Measurements from ENCODE around the gene DNASE1L3. TPM values are rescaled to one million over a fixed set of nuclear protein-coding genes. Genes with fewer than 3 reads are reported as not detected.
"Not testable (repeated sequence)": the region's sequence is repeated elsewhere in the genome, so short reads cannot be mapped to it uniquely, and the experiment has no call there.

The DNASE1L3 gene
- polyA plus RNA-seq, 1 donor: 56.2 TPM

GRCh38 chr3:58249358-58250092, 38.8 kb upstream of the DNASE1L3 start:
- Histone ChIP-seq H3K36me3 (ENCODE audit: control insufficient read depth, insufficient read depth, low read length) (peaks cover 2% of the 10 kb centered on the region), H3K4me1 (ENCODE audit: control insufficient read depth, insufficient read depth, low read length) (peaks cover 28% of the 10 kb centered on the region), H3K27me3 (ENCODE audit: control insufficient read depth, insufficient read depth, low read length) (no peaks in the 10 kb centered on the region), H3K9me3 (ENCODE audit: control insufficient read depth, low read depth, low read length) (no peaks in the 10 kb centered on the region), H3K27ac (ENCODE audit: low read length) (peak overlapping the region; percentile 69), H3K4me3 (ENCODE audit: low read length) (peak overlapping the region; percentile 44)
- 0% methylated on average over 2 of the region's 7 CpGs for WGBS (ENCODE audit: insufficient coverage, low lambda C conversion rate)
- peak; percentile 86 to 91 for DNase-seq

- Histone ChIP-seq H3K9me3 (ENCODE audit: control insufficient read depth, low read depth, low read length) (no peaks in the 10 kb centered on the region), H3K4me1 (ENCODE audit: control insufficient read depth, insufficient read depth, low read length) (peaks cover 28% of the 10 kb centered on the region), H3K4me3 (ENCODE audit: low read length) (no peak overlapping the region), H3K27ac (ENCODE audit: low read length) (peak overlapping the region; percentile 60), H3K36me3 (ENCODE audit: control insufficient read depth, insufficient read depth, low read length) (no peaks in the 10 kb centered on the region), H3K27me3 (ENCODE audit: control insufficient read depth, insufficient read depth, low read length) (no peaks in the 10 kb centered on the region)
- peak; percentile 54 to 70 for DNase-seq
- WGBS (ENCODE audit: insufficient coverage, low lambda C conversion rate): no CpG with 5 or more reads among the region's 8 CpGs
Measured at GRCh38 chr3:58246148-58247047, 35.6 kb upstream of the DNASE1L3 start.

GRCh38 chr3:58243976-58244585, 33.3 kb upstream of the DNASE1L3 start:
- H3K27me3 ChIP-seq (ENCODE audit: control insufficient read depth, insufficient read depth, low read length): no peaks in the 10 kb centered on the region
- H3K27ac ChIP-seq (ENCODE audit: low read length): no peak overlapping the region
- H3K36me3 ChIP-seq (ENCODE audit: control insufficient read depth, insufficient read depth, low read length): no peaks in the 10 kb centered on the region
- no CpG with 5 or more reads among the region's 6 CpGs for WGBS (ENCODE audit: insufficient coverage, low lambda C conversion rate)
- H3K4me1 ChIP-seq (ENCODE audit: control insufficient read depth, insufficient read depth, low read length): peaks cover 23% of the 10 kb centered on the region
- H3K4me3 ChIP-seq (ENCODE audit: low read length): no peak overlapping the region
- H3K9me3 ChIP-seq (ENCODE audit: control insufficient read depth, low read depth, low read length): no peaks in the 10 kb centered on the region
- DNase-seq: no peak

DNA sequence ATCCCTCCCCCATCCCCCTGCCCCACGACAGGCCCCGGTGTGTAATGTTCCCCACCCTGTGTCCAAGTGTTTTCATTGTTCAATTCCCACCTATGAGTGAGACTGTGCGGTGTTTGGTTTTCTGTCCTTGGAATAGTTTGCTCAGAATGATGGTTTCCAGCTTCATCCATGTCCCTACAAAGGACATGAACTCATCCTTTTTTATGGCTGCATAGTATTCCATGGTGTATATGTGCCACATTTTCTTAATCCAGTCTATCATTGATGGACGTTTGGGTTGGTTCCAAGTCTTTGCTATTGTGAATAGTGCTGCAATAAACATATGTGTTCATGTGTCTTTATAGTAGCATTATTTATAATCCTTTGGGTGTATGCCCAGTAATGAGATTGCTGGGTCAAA, 32.1 kb upstream of the DNASE1L3 start:
- H3K4me3 ChIP-seq (ENCODE audit: low read length); H3K27me3 ChIP-seq (ENCODE audit: control insufficient read depth, insufficient read depth, low read length); H3K9me3 ChIP-seq (ENCODE audit: control insufficient read depth, low read depth, low read length); H3K27ac ChIP-seq (ENCODE audit: low read length); DNase-seq; H3K36me3 ChIP-seq (ENCODE audit: control insufficient read depth, insufficient read depth, low read length): not testable (repeated sequence)
- WGBS (ENCODE audit: insufficient coverage, low lambda C conversion rate): no CpG with 5 or more reads among the region's 4 CpGs
- H3K4me1 ChIP-seq (ENCODE audit: control insufficient read depth, insufficient read depth, low read length): peaks cover 29% of the 10 kb centered on the region

- no peaks in the 10 kb centered on the region for H3K27me3 ChIP-seq (ENCODE audit: control insufficient read depth, insufficient read depth, low read length)
- peaks cover 25% of the 10 kb centered on the region for H3K4me1 ChIP-seq (ENCODE audit: control insufficient read depth, insufficient read depth, low read length)
- H3K27ac ChIP-seq (ENCODE audit: low read length): peak overlapping the region; percentile 88
- no peaks in the 10 kb centered on the region for H3K9me3 ChIP-seq (ENCODE audit: control insufficient read depth, low read depth, low read length)
- no peak overlapping the region for H3K4me3 ChIP-seq (ENCODE audit: low read length)
- no peaks in the 10 kb centered on the region for H3K36me3 ChIP-seq (ENCODE audit: control insufficient read depth, insufficient read depth, low read length)
- no peak for DNase-seq
- no CpG with 5 or more reads among the region's 1 CpG for WGBS (ENCODE audit: insufficient coverage, low lambda C conversion rate)
Measured at GRCh38 chr3:58242340-58242739, 31.6 kb upstream of the DNASE1L3 start.

DNA sequence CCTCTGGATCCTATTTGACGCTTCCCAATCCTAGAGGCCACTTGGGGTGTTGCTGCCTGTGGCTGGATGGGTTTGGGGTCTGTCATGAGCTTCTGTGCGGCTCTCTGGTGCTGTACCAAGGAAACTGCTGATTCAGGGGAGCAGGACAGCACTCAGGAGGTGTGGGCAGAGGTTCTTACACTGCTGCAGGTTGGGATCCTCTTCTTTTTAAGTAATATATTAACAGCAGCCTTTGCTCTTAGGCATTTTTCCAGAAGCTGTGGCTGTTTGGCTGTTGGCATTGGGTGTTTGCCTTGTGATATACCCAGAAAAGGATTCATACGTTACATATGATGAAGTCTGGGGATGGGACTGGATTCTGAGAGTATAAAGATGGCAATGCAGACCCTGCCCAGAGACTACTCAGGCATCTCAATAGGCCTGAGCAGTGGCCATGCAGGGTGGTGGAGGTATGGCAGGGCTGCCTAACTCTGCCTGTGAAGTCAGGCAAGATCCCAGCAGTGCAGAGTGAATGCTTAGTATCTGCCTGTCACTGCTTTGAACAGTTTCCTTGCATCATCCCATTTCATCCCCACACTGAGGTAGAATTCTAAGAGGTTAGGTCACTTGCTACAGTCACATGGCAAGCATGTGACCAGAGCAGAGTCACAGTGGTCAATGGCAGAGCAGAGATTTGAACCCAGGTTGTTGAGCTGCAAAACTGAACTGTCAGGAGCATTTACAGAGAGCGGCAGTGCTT, 30.7 kb upstream of the DNASE1L3 start:
- WGBS (ENCODE audit: insufficient coverage, low lambda C conversion rate): 100% methylated on average over 1 of the region's 4 CpGs
- H3K27me3 ChIP-seq (ENCODE audit: control insufficient read depth, insufficient read depth, low read length): no peaks in the 10 kb centered on the region
- H3K4me3 ChIP-seq (ENCODE audit: low read length): no peak overlapping the region
- H3K4me1 ChIP-seq (ENCODE audit: control insufficient read depth, insufficient read depth, low read length): peaks cover 23% of the 10 kb centered on the region
- H3K36me3 ChIP-seq (ENCODE audit: control insufficient read depth, insufficient read depth, low read length): no peaks in the 10 kb centered on the region
- peak; percentile 52 to 57 for DNase-seq
- peak overlapping the region; percentile 88 for H3K27ac ChIP-seq (ENCODE audit: low read length)
- no peaks in the 10 kb centered on the region for H3K9me3 ChIP-seq (ENCODE audit: control insufficient read depth, low read depth, low read length)

DNA sequence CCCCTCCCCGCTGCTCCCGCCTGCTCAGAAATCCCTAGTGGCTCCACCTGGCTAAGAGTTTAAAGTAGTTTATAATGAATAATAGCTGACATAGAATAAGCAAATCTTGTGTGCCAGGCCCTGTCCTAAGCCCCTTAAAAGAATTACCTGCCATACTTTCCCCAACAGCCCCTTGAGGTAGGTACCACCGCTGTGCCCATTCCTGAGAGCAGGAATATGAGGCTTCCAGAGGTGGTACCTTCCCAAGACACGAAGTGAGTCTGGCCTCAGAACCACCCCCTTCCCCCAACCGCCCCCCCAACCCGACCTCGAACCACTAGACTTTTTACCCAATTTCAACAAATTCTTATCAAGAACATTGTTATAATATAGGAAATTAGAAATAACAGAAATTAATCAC, 28.1 kb upstream of the DNASE1L3 start:
- Histone ChIP-seq H3K4me3 (ENCODE audit: low read length) (peak overlapping the region; percentile 82), H3K27ac (ENCODE audit: low read length) (no peak overlapping the region)
- no CpG with 5 or more reads among the region's 7 CpGs for WGBS (ENCODE audit: insufficient coverage, low lambda C conversion rate)

GRCh38 chr3:58237941-58238681, 27.3 kb upstream of the DNASE1L3 start:
- peak; percentile 52 to 68 for DNase-seq
- H3K4me3 ChIP-seq (ENCODE audit: low read length): peak overlapping the region; percentile 82
- H3K27ac ChIP-seq (ENCODE audit: low read length): peak overlapping the region; percentile 22
- no peaks in the 10 kb centered on the region for H3K27me3 ChIP-seq (ENCODE audit: control insufficient read depth, insufficient read depth, low read length)
- H3K36me3 ChIP-seq (ENCODE audit: control insufficient read depth, insufficient read depth, low read length): no peaks in the 10 kb centered on the region
- WGBS (ENCODE audit: insufficient coverage, low lambda C conversion rate): no CpG with 5 or more reads among the region's 53 CpGs
- H3K9me3 ChIP-seq (ENCODE audit: control insufficient read depth, low read depth, low read length): no peaks in the 10 kb centered on the region
- peaks cover 19% of the 10 kb centered on the region for H3K4me1 ChIP-seq (ENCODE audit: control insufficient read depth, insufficient read depth, low read length)

More for the DNA sequence above, 28.1 kb upstream of the DNASE1L3 start:
- no peaks in the 10 kb centered on the region for H3K9me3 ChIP-seq (ENCODE audit: control insufficient read depth, low read depth, low read length)
- no peak for DNase-seq
- H3K27me3 ChIP-seq (ENCODE audit: control insufficient read depth, insufficient read depth, low read length): no peaks in the 10 kb centered on the region
- no peaks in the 10 kb centered on the region for H3K36me3 ChIP-seq (ENCODE audit: control insufficient read depth, insufficient read depth, low read length)
- H3K4me1 ChIP-seq (ENCODE audit: control insufficient read depth, insufficient read depth, low read length): peaks cover 19% of the 10 kb centered on the region

GRCh38 chr3:58237238-58237940, 26.6 kb upstream of the DNASE1L3 start, which contains the start of gene ABHD6:
TSS of gene ABHD6 (plus strand) at chr3:58237792. CDS start at chr3:58256587, 18,795 bp downstream.
- H3K27ac ChIP-seq (ENCODE audit: low read length): peak within 1 kb of the TSS; percentile 72
- H3K9me3 ChIP-seq (ENCODE audit: control insufficient read depth, low read depth, low read length): no peaks in the 10 kb centered on the region
- H3K27me3 ChIP-seq (ENCODE audit: control insufficient read depth, insufficient read depth, low read length): no peaks in the 10 kb centered on the region
- H3K4me3 ChIP-seq (ENCODE audit: low read length): peak within 1 kb of the TSS; percentile 82
- no CpG with 5 or more reads among the region's 77 CpGs for WGBS (ENCODE audit: insufficient coverage, low lambda C conversion rate)
- peak; percentile 39 to 87 for DNase-seq
- no peaks in the 10 kb centered on the region for H3K36me3 ChIP-seq (ENCODE audit: control insufficient read depth, insufficient read depth, low read length)
- H3K4me1 ChIP-seq (ENCODE audit: control insufficient read depth, insufficient read depth, low read length): peaks cover 19% of the 10 kb centered on the region

All from large intestine (tissue), 3 donors.